Activated naive CD8-positive, alpha-beta T cell (primary cell): Measurements from ENCODE around the gene CPLX1.
A peak's percentile ranks its signal among the peaks of the same experiment; 100 is the strongest.

Experiments used
- H3K27ac Mint-ChIP-seq: one replicate; pipeline ENCODE4 v1.8.0; 2021; ENCODE audit warnings: mixed read lengths
- H3K27me3 Mint-ChIP-seq: one replicate; pipeline ENCODE4 v1.8.0; 2021; ENCODE audit warnings: mixed read lengths
- H3K36me3 Mint-ChIP-seq: one replicate; pipeline ENCODE4 v1.8.0; 2021; ENCODE audit warnings: mixed read lengths
- H3K4me1 Mint-ChIP-seq: one replicate; pipeline ENCODE4 v1.8.0; 2021; ENCODE audit warnings: low read depth, mixed read lengths
- H3K4me3 Mint-ChIP-seq: one replicate; pipeline ENCODE4 v1.8.0; 2021; ENCODE audit warnings: mild to moderate bottlenecking, mixed read lengths
- H3K9me3 Mint-ChIP-seq: one replicate; pipeline ENCODE4 v1.8.0; 2021; ENCODE audit warnings: low read depth, mixed read lengths

The CPLX1 gene

GRCh38 chr4:801436-802124 is 24.3 kb downstream of the CPLX1 start:
- Mint-ChIP-seq H3K4me1 (peaks cover 11% of the 10 kb centered on the region), H3K27ac (no peak overlapping the region), H3K36me3 (peaks cover 4% of the 10 kb centered on the region), H3K9me3 (no peaks in the 10 kb centered on the region), H3K27me3 (peaks cover 16% of the 10 kb centered on the region), H3K4me3 (no peak overlapping the region)

GRCh38 chr4:797066-797465 is 28.9 kb downstream of the CPLX1 start:
- Mint-ChIP-seq H3K27me3 (peaks cover 23% of the 10 kb centered on the region), H3K9me3 (no peaks in the 10 kb centered on the region), H3K4me1 (peaks cover 30% of the 10 kb centered on the region), H3K36me3 (peaks cover 4% of the 10 kb centered on the region), H3K27ac (no peak overlapping the region), H3K4me3 (no peak overlapping the region)

DNA sequence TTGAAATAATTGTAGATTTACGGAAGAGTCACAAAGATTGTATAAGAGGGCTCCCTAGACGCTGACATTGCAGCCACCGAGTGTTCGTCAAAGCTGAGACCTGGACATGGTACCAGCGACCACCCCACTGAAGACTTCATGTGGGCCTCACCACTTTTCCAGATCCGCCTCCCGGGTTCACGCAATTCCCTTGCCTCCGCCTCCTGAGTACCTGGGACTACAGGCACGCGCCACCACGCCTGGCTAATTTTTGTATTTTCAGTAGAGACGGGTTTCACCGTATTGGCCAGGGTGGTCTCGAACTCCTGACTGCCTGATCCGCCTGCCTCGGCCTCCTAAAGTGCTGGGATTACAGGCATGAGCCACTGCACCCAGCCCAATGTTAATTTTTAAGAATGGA is 29.7 kb downstream of the CPLX1 start:
- H3K4me1 Mint-ChIP-seq, result peaks cover 30% of the 10 kb centered on the region
- peaks cover 18% of the 10 kb centered on the region for H3K27me3 Mint-ChIP-seq
- no peak overlapping the region for H3K27ac Mint-ChIP-seq
- no peaks in the 10 kb centered on the region for H3K36me3 Mint-ChIP-seq
- H3K4me3 Mint-ChIP-seq, result peak overlapping the region; percentile 7
- H3K9me3 Mint-ChIP-seq, result no peaks in the 10 kb centered on the region

DNA sequence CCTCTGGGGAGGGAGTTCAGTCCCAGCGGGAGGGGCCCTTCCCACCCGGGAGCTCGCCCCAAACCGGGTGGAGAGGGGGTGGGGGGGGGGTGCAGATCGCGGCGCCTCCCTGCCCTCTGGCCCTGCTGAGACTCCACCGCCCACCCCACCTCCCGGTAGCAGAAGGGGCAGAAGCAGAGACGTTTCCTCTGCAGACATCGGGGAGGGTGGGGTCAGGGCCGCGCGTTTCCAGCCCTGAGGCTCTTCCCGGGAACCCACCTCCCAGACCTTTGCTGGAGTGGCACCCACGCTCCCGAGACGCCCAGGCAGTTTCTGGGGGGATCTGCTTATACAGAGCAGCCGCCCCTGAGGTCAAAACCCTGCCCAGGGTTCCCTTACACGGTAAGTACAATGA is 30.2 kb downstream of the CPLX1 start:
- no peak overlapping the region for H3K27ac Mint-ChIP-seq
- no peak overlapping the region for H3K4me3 Mint-ChIP-seq
- peaks cover 18% of the 10 kb centered on the region for H3K27me3 Mint-ChIP-seq
- no peaks in the 10 kb centered on the region for H3K9me3 Mint-ChIP-seq
- H3K4me1 Mint-ChIP-seq, result peaks cover 30% of the 10 kb centered on the region
- no peaks in the 10 kb centered on the region for H3K36me3 Mint-ChIP-seq

DNA sequence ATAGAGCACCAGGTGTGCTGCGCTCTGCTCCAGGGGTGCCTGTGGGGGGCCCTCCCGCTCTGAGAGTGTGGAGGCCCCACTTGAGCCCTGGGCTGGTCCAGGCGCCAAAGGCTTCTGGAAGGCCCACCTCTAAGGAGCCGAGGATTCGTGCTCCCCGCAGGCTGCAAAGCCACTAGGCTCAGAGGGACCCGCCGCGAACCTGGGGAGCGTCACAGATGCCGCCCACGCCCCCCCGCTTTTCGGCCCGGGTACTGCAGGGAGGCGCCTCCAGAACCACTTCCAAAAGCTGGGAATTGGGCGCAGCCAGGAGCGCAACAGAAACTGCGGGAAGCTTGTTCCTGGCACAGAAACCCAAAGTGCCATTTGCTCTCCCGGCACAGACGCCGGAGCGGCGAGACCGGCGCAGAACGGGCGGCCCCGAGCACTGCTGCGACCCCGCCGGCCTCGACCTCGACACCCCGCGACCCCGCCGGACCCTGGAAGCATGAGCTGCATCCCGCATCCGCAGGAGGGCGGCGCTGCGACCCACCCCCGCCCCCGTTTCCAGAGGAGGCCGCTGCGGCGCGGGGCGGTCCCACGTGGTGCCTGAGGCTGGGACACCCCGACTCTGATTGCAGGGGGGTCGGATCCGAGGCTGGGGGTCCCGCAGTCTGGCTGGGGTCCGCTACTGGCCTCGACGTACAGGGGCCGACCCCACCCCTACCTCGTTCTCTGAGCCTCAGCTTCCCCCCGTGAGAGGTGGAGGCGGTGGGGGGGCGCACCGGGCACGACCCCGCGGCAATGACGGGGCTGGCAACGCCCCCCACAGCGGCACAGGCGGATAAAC is 30.8 kb downstream of the CPLX1 start:
- Mint-ChIP-seq H3K9me3 (no peaks in the 10 kb centered on the region), H3K27ac (no peak overlapping the region), H3K36me3 (no peaks in the 10 kb centered on the region), H3K4me1 (peaks cover 30% of the 10 kb centered on the region), H3K4me3 (peak overlapping the region; percentile 66), H3K27me3 (peaks cover 18% of the 10 kb centered on the region)

DNA sequence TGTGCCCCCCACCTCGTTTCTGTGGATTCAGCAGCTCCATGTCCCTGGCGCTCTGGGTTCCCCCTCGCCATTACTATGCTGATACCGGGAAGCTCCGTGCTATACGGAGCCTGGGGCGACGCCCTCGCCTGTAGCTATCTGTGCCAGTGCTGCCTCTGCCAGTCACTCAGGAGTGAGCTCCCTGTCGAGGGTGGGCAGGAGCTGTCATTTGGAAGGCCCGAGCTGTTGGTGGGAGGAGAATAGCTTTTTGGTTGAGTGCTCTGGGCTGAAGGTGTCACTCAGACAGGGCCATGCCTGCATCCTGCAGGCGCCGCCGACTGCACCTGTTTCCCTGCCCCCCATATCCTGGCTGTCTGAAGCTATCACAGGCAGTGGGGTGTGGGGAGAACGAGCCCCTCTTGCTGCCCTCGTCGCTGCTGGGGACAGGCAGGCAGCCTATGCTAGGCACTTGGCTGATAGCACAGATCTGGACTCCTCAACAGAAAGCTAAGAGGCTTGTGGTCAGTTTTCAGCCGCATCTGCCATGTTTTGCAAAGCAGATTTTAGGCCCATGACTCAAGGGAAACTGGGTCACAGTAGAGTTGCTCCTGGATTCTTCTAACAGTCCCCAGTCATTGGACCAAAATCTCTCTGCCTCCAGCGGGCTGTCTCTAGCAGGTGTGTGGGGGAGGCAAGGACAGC is 31.8 kb downstream of the CPLX1 start:
- Mint-ChIP-seq H3K27me3 (peaks cover 18% of the 10 kb centered on the region), H3K9me3 (no peaks in the 10 kb centered on the region), H3K27ac (no peak overlapping the region), H3K4me1 (peaks cover 25% of the 10 kb centered on the region), H3K36me3 (no peaks in the 10 kb centered on the region), H3K4me3 (peak overlapping the region; percentile 53)

- H3K4me1 Mint-ChIP-seq, result peaks cover 19% of the 10 kb centered on the region
- H3K9me3 Mint-ChIP-seq, result no peaks in the 10 kb centered on the region
- peak overlapping the region; percentile 69 for H3K4me3 Mint-ChIP-seq
- no peak overlapping the region for H3K27ac Mint-ChIP-seq
- no peaks in the 10 kb centered on the region for H3K36me3 Mint-ChIP-seq
- peaks cover 18% of the 10 kb centered on the region for H3K27me3 Mint-ChIP-seq
Measured at GRCh38 chr4:793093-793861, 32.7 kb downstream of the CPLX1 start.

GRCh38 chr4:792626-793092 is 33.3 kb downstream of the CPLX1 start:
- Mint-ChIP-seq H3K36me3 (no peaks in the 10 kb centered on the region), H3K4me3 (peak overlapping the region; percentile 69), H3K9me3 (no peaks in the 10 kb centered on the region), H3K27me3 (peaks cover 18% of the 10 kb centered on the region), H3K4me1 (peaks cover 19% of the 10 kb centered on the region), H3K27ac (no peak overlapping the region)

- Mint-ChIP-seq H3K36me3 (no peaks in the 10 kb centered on the region), H3K27ac (no peak overlapping the region)
Measured at GRCh38 chr4:791898-792625, 33.9 kb downstream of the CPLX1 start.

GRCh38 chr4:791252-791897 is 34.6 kb downstream of the CPLX1 start:
- H3K4me1 Mint-ChIP-seq, result peaks cover 22% of the 10 kb centered on the region
- H3K27me3 Mint-ChIP-seq, result peaks cover 20% of the 10 kb centered on the region
- H3K4me3 Mint-ChIP-seq, result no peak overlapping the region
- no peaks in the 10 kb centered on the region for H3K36me3 Mint-ChIP-seq
- no peak overlapping the region for H3K27ac Mint-ChIP-seq
- no peaks in the 10 kb centered on the region for H3K9me3 Mint-ChIP-seq

More at GRCh38 chr4:791898-792625, 33.9 kb downstream of the CPLX1 start:
- H3K4me3 Mint-ChIP-seq, result peak overlapping the region; percentile 42
- peaks cover 20% of the 10 kb centered on the region for H3K27me3 Mint-ChIP-seq
- peaks cover 22% of the 10 kb centered on the region for H3K4me1 Mint-ChIP-seq
- H3K9me3 Mint-ChIP-seq, result no peaks in the 10 kb centered on the region

GRCh38 chr4:790466-790820 is 35.5 kb downstream of the CPLX1 start:
- H3K27me3 Mint-ChIP-seq, result peaks cover 20% of the 10 kb centered on the region
- peaks cover 22% of the 10 kb centered on the region for H3K4me1 Mint-ChIP-seq
- H3K27ac Mint-ChIP-seq, result no peak overlapping the region
- no peaks in the 10 kb centered on the region for H3K36me3 Mint-ChIP-seq
- no peak overlapping the region for H3K4me3 Mint-ChIP-seq
- no peaks in the 10 kb centered on the region for H3K9me3 Mint-ChIP-seq

DNA sequence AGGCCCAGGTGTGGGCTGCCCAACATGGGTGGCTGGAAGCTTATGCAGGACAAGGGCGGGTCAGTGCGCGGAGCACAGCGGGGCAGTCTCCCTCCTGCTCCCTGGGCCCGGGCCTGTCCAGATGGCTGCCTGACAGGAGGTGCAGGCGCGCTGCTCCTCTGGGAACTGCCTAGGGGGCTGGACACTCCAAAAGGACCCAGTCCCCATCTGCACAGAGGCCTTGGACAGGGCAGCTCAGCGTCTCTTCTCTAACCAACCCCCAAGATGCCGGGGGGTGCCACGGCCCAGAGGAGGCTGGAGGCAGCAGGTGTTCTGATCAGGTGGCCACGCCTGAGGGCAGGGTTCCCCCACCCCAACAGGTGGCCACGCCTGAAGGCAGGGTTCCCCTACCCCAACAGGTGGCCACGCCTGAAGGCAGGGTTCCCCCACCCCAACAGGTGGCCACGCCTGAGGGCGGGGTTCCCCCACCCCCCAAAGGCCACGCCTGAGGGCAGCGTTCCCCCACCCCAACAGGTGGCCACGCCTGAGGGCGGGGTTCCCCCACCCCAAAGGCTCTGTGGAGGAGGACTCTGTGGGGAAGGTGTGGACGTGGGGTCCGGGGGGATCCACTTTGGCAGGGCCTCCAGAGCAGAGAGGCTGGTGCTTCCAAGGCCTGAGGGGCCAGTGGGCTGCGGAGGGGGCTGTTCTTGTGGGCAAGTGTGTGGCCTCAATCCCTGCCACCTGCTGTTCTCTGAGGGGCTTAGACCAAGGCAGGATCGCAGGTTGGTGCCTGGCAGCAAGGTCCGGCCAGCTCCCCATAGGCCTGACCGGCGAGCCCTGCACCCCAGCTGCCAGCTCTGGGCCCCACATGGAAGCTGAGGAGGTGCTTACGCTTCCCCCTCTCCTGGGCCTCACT is 36.1 kb downstream of the CPLX1 start:
- Mint-ChIP-seq H3K4me1 (peaks cover 26% of the 10 kb centered on the region), H3K9me3 (no peaks in the 10 kb centered on the region), H3K36me3 (no peaks in the 10 kb centered on the region), H3K4me3 (no peak overlapping the region), H3K27me3 (peaks cover 21% of the 10 kb centered on the region), H3K27ac (no peak overlapping the region)
